HG02642 (cell line): ENCODE results near the gene TCTN2.

Experiments used
- ATAC-seq: cut with Tn5 transposase; IDR thresholded peaks from one replicate; pipeline ENCODE4 v1.9.1; 2021; ENCODE audit warnings: mild to moderate bottlenecking; ENCODE audit not compliant: unreplicated experiment, poor library complexity

Gene TCTN2

DNA sequence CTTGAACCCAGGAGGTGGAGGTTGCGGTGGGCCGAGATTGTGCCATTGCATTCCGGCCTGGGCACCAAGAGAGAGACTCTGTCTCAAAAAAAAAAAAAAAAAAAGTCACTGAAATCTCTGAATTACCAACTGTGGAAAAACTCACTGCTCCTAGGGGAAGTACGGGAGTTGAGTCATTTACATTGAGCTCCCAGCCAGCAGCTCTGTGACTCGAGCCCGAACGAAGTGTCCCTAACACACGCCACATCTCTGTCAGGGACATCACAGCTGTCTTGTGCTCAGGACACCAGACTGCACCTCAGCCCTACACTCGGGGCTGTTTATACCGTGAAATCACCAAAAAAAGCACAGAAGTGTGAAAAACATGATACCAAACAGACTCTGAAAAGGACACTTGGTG lies 62.3 kb downstream of the TCTN2 start:
- ATAC-seq: no peak

DNA sequence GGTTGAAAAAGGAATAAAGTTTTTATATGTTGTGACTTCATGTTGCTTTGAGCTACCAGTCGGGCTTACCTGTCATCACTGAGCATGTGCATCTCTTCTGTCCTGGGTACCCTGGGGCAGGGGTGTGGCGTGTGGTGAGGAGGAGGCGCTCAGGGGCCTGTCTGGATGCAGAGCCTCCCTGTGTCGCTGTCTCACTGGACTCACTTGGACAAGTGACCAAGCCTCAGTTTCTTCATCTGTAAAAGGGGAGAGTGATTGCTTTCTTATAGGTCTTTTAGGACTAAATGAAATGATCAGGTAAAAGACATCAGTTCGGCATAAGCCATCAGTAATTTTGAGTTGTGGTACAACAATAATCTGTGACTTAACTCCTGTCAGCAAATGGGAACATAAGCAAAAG lies 63.4 kb downstream of the TCTN2 start:
- no peak for ATAC-seq

DNA sequence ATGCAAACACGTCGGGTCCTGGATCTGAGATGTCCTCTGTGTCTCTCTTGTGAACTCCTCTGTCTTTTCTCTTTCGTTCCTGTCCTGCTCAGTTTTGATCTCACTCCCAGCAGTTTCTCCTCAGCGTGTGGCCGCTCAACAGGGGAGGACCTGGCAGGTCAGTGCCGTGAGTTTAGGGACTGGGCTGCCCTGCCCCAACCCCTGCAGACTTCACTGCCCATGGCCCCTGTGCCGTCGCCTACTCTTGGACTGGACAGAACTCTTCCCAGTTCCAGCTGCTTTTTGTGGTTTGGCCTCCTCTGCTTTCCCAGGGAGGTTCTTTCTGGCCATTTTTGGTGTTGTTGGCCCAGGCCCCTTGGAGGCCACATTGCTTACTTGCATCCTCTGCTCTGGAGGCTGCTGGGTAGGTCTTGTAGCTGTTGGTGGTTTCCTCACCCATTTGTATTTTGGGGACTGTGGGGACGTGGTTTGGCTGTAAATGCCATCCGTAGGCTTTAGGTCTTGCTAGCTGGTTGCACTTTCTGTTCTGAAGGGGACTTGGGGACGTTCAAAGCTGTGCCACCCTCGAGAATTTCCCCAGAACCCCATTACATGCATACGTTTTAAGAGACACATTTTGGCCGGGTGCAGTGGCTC lies 71.1 kb downstream of the TCTN2 start:
- no peak for ATAC-seq

DNA sequence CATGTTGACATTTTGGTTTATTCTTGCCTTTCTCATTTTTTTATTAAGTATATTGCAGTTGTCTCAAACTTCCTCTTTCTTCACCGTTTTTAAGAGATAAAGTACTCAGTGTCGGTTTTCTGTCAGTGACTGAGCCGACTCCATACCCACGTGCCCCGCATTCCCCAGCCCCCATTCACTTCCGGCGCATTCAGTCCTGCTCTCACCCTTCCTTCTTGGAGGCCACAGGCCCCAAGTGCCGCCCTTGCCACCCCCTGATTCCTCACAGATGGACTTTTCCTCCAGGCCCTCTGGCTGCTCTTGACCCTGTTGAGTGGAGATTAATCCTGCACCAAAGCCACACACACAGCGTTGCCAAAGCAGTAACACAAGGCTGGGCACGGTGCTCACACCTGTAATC lies 72.1 kb downstream of the TCTN2 start:
- no peak for ATAC-seq

DNA sequence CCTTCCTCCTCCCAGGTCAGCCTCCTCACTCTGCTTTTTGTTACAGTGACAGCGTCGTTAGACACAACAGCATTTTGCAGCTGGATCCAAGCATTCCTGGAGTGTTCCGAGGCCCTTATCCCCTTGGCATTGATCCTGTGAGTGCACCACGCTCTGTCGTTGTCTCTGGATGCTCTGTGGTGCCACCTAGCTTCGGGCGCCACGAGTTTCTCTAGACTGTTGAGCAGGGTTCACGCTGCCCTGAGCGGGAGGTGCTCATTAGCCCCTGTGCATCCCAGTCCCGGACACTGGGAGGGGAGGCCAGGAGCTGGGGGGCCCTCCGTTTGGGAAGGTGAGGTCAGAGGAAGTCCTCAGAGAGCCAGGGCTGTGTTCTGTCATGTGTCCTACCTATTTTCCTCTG lies 73.9 kb downstream of the TCTN2 start:
- ATAC-seq: no peak

DNA sequence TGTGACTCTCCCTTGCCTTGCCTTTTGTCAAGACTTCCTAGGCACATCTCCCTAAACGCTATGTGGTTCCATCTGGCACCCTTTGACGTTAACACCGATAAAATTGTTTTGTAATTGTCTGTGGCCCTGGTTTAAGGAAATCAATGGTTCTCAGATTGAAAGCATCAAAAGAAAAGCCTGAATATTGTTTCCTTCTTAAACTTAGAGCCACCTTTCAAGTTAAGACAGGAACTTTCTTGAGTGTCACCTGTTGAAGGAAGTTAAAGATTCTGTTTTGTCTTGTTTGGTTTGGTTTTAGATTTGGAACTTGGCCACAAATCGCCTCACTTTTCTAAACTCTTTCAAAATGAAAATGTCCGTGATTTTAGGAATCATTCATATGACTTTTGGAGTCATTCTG lies 76.4 kb downstream of the TCTN2 start:
- ATAC-seq: no peak

DNA sequence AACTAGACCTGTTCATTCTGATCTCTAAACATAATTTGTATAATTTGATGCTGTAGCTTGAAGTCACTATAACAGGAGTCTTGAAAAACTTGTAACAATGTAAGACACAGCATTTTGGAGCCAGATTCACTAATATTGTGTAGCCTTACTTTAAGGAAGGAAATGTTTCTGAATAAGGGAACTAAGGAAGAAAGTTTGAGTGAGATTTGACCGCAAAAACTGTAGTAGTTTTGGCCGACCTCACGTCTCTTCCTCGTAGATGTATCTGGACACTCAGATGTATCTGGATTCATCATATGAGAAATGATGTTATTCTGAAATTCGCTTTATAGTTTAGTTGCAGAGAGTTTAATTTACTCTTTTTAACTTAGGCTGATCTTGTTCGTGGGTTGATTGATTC lies 77.2 kb downstream of the TCTN2 start:
- ATAC-seq: no peak

DNA sequence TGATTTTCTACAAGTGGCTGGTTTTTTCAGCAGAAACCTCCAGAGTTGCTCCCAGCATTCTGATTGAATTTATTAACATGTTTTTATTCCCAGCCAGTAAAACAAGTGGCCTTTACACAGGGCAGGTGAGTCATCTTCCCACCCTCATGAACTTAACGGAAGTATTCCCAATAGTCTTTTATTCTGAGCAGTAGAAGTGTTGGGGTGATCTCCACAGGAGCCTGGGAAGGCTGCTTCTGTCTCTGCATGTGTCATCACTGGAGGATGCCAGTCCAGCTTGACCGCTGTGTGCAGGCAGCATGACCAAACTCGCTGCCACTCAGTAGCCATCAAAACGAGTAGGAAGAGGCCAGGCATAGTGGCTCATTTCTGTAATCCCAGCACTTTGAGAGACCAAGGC lies 77.7 kb downstream of the TCTN2 start:
- ATAC-seq: no peak

DNA sequence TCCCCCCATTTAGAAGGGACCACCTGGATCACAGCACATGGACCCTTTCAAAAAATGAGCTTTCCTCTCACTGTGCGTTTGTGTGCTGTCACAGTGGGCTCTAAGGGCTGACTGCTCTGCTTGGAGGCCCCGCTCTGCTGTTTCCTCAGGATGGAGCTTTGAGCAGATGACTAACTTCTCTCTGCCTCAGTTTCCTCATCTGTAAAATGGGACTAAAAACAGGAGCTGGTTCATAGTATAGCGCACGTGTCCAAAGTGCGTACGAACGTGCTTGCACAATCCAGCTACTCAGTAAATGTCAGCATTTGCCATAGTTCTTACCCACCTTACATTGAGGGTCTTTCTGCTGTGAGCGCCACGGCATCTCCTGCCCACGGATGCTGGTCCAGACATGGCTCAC lies 78.4 kb downstream of the TCTN2 start:
- ATAC-seq: no peak

DNA sequence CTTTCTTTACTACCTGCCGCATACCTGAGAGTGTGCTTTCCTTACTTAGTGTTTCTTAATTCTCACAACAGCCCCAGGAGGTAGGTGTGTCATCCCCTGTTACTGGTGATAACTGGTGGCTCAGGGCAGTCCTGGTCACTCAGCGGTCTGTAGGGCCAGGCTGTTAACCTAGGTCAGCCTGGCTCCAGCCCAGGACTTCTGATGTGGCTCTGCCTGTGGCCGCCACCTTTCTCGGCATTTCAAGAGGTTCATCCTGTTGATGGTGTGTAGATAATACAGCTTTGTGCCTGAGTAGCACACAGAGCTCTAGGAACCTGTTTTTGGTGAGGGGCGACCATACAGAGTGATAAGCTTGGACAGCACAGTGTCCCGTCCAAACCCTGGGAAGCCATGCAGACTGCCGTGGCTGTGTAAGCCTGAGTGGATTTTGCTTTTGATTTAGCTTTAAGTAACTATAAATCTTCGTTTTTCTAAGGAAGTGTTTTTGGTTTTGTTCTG lies 79.3 kb downstream of the TCTN2 start:
- no peak for ATAC-seq

DNA sequence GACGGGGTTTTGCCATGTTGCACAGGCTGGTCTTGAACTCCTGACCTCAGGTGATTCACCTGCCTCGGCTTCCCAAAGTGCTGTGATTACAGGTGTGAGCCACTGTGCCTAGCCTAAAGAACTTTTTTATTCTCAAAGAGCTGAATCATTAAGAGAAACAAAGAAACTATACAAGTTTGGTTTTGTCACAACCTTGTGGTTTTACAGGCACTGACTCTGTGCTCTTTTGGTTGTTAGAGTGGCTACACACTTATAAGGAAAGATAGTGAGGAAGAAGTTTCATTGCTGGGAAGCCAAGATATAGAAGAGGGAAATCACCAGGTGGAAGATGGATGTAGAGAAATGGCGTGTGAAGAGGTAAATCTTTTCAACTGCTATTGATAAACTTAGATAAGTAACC lies 81.1 kb downstream of the TCTN2 start:
- no peak for ATAC-seq

DNA sequence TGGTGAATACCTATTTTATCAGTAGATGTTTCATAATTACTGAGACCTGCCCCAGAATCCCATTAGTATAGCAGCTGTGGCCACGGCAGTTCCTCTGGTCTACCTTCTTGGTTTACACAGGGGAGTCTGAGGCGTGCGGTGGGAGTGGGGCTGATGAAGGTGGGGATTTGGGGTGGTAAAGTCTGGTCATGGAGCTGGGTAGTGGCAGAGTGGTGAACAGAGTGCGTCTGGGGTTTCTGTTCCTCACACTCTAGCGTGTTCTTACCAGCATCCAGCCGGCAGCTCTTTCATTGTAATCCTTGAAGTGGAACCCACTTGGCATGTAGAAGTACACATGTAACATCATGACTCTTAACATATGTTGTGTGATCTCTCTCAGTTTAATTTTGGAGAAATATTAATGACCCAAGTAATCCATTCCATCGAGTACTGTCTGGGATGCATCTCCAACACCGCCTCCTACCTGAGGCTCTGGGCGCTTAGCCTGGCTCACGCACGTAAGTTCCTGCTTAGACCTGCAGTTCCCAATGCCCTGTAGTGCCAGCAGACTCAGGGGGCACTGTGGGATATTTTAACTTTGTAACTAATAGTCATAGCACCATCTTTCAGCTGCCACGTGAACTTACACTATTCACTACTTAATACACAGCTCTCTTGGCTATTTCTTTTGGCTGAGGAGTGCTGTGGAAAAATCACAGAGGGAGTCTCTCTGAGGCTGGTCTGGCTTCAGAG lies 83.3 kb downstream of the TCTN2 start:
- no peak for ATAC-seq

DNA sequence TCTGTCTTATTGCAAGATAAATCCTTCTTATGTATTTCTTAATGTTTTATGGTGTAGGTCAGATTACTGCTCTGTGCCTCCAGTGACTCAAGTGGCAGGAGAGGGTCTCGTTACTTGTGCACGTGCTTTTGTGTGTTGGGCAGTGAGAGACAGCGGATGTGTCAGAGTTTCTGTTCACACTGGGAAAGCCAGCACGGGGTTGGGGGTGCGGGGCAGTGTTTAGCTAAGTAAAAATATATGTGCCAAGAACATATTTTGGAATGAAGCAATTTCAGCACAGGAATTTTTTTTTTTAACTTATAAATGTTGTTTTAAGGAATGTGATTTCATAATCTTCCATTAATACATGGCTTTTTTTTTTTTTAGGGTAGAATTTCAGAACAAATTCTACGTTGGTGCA lies 86.6 kb downstream of the TCTN2 start:
- no peak for ATAC-seq
